ENCODE data around the gene BTRC.

- TF ChIP-seq, protein P1, sequence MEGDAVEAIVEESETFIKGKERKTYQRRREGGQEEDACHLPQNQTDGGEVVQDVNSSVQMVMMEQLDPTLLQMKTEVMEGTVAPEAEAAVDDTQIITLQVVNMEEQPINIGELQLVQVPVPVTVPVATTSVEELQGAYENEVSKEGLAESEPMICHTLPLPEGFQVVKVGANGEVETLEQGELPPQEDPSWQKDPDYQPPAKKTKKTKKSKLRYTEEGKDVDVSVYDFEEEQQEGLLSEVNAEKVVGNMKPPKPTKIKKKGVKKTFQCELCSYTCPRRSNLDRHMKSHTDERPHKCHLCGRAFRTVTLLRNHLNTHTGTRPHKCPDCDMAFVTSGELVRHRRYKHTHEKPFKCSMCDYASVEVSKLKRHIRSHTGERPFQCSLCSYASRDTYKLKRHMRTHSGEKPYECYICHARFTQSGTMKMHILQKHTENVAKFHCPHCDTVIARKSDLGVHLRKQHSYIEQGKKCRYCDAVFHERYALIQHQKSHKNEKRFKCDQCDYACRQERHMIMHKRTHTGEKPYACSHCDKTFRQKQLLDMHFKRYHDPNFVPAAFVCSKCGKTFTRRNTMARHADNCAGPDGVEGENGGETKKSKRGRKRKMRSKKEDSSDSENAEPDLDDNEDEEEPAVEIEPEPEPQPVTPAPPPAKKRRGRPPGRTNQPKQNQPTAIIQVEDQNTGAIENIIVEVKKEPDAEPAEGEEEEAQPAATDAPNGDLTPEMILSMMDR (IDR thresholded peaks at IDR 0.05) = no peak
- TF ChIP-seq POLR2A (IDR thresholded peaks at IDR 0.05) = no peak
- TF ChIP-seq POLR2AphosphoS5 (IDR thresholded peaks at IDR 0.05) = no peak
- no peak for TF ChIP-seq EP300 (IDR thresholded peaks at IDR 0.05)
Measured at GRCh38 chr10:101428036-101428435, 74.1 kb downstream of the BTRC start.

All from sigmoid colon (tissue), 4 donors.